ENCODE results near the gene POLR2I.

DNA sequence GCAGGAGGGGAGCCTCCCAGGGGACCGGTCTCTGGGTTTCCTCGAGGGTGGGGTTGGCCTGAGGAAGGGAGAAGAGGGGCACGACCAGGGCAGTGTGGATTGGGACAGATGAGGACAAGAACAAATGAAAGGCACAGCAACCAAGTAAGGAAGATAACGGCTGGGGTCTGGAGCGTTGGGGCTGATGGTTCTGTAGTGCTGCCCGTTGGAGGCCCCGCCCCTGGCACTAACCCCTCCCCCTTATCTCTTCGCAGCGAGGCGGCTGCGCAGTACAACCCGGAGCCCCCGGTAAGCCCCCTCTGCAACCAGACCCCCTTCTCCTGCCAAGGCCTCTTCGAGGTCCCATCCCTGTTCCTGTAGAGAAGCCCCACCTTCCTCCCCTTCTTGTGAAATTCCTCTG, 27.4 kb upstream of the POLR2I start:
- TF ChIP-seq, protein P1, sequence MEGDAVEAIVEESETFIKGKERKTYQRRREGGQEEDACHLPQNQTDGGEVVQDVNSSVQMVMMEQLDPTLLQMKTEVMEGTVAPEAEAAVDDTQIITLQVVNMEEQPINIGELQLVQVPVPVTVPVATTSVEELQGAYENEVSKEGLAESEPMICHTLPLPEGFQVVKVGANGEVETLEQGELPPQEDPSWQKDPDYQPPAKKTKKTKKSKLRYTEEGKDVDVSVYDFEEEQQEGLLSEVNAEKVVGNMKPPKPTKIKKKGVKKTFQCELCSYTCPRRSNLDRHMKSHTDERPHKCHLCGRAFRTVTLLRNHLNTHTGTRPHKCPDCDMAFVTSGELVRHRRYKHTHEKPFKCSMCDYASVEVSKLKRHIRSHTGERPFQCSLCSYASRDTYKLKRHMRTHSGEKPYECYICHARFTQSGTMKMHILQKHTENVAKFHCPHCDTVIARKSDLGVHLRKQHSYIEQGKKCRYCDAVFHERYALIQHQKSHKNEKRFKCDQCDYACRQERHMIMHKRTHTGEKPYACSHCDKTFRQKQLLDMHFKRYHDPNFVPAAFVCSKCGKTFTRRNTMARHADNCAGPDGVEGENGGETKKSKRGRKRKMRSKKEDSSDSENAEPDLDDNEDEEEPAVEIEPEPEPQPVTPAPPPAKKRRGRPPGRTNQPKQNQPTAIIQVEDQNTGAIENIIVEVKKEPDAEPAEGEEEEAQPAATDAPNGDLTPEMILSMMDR (IDR thresholded peaks at IDR 0.05; ENCODE audit: poor library complexity, severe bottlenecking) = no peak
- TF ChIP-seq POLR2AphosphoS5 (IDR thresholded peaks at IDR 0.05) = no peak
- no peak for TF ChIP-seq TAF1 (IDR thresholded peaks at IDR 0.05; ENCODE audit: low read depth)
- TF ChIP-seq SMC3 (conservative IDR thresholded peaks at IDR 0.05; ENCODE audit: poor library complexity) = no peak
- TF ChIP-seq, protein P2, sequence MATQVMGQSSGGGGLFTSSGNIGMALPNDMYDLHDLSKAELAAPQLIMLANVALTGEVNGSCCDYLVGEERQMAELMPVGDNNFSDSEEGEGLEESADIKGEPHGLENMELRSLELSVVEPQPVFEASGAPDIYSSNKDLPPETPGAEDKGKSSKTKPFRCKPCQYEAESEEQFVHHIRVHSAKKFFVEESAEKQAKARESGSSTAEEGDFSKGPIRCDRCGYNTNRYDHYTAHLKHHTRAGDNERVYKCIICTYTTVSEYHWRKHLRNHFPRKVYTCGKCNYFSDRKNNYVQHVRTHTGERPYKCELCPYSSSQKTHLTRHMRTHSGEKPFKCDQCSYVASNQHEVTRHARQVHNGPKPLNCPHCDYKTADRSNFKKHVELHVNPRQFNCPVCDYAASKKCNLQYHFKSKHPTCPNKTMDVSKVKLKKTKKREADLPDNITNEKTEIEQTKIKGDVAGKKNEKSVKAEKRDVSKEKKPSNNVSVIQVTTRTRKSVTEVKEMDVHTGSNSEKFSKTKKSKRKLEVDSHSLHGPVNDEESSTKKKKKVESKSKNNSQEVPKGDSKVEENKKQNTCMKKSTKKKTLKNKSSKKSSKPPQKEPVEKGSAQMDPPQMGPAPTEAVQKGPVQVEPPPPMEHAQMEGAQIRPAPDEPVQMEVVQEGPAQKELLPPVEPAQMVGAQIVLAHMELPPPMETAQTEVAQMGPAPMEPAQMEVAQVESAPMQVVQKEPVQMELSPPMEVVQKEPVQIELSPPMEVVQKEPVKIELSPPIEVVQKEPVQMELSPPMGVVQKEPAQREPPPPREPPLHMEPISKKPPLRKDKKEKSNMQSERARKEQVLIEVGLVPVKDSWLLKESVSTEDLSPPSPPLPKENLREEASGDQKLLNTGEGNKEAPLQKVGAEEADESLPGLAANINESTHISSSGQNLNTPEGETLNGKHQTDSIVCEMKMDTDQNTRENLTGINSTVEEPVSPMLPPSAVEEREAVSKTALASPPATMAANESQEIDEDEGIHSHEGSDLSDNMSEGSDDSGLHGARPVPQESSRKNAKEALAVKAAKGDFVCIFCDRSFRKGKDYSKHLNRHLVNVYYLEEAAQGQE (IDR thresholded peaks at IDR 0.05; ENCODE audit: borderline replicate concordance) = no peak

Measured in neural cell (in vitro differentiated cells).